Measurements from ENCODE around the gene NHS.
A peak's percentile ranks its signal among the peaks of the same experiment; 100 is the strongest.
"Not testable (repeated sequence)": the region's sequence is repeated elsewhere in the genome, so short reads cannot be mapped to it uniquely, and the experiment has no call there.

NHS gene

DNA sequence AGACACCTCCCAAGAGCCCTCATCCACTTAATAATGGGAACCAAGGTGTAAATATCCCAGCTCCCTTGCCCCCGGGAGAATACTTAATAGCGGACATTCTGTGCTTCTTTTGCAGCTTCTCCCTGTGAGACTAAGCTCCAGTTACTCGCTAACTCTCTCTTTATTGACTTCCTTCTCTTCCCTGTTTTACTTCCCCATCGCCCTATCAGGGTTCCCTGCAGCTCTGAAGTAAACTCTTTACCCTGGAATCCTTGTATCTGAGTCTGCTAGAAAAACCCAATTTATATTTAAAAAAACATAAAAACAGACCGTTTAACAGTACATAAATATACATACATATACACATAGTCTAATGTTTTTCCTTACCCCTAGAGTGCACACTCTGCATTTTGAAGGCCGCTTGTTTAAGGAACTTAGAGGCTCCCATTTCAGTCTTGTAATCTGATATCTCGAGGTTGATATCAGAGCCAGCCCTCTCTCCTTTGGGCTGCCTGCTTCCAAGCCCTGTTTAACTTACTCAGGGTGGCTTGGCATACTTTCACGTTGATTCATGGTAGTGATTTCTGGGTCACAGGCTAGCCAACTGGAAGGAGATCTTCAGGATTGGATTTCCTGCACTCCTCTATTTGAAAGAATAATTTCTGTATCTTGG is 184.9 kb downstream of the NHS start:
- Mint-ChIP-seq H3K27me3 (no peaks in the 10 kb centered on the region), H3K27ac (no peak overlapping the region), H3K36me3 (no peaks in the 10 kb centered on the region)

DNA sequence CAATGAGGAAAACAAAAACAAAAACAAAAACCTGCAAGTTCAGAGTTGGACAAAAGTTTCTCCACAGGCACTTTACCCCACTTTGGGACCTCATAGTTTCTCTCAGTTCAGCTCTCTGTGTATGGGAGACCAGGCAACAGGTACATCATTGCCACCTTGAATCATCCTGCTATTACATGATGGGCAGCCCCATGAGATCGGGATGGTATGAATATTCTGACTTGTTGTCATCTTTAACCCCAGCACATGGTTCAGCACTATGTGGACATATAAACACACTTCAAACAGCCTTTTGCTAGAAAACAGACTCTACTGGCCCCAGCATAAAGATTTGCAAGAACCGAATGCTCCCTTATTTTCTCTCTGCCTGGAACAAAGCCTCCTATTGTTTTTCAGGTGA is 185.4 kb downstream of the NHS start:
- Mint-ChIP-seq H3K36me3 (no peaks in the 10 kb centered on the region), H3K4me1 (peaks cover 8% of the 10 kb centered on the region), H3K27me3 (no peaks in the 10 kb centered on the region), H3K9me3 (no peaks in the 10 kb centered on the region), H3K27ac (no peak overlapping the region), H3K4me3 (no peak overlapping the region)

More for the DNA sequence above, 184.9 kb downstream of the NHS start:
- H3K4me3 Mint-ChIP-seq = no peak overlapping the region
- peaks cover 8% of the 10 kb centered on the region for H3K4me1 Mint-ChIP-seq
- H3K9me3 Mint-ChIP-seq = no peaks in the 10 kb centered on the region

DNA sequence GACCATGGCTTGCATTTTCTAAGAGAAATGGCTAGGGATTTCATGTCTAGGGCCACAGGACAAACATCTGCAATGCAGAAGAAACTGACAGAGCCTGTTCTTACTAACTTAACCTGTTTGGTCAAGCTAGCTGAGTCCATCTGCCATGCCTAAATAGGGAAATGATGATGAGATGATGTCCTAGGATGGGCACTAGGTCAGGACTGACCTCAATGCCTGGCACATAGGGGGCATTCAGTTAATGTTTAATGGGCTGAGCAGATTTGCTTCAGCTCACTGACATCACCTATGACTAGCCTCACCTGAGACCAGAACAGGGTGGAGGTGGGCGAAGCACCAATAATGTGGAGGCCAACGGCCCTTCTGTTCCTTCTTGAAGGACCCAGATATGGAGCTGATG is 188.1 kb downstream of the NHS start:
- no peaks in the 10 kb centered on the region for H3K27me3 Mint-ChIP-seq
- H3K4me1 Mint-ChIP-seq = peaks cover 8% of the 10 kb centered on the region
- no peaks in the 10 kb centered on the region for H3K9me3 Mint-ChIP-seq
- no peak overlapping the region for H3K4me3 Mint-ChIP-seq
- H3K36me3 Mint-ChIP-seq = no peaks in the 10 kb centered on the region
- H3K27ac Mint-ChIP-seq = no peak overlapping the region

DNA sequence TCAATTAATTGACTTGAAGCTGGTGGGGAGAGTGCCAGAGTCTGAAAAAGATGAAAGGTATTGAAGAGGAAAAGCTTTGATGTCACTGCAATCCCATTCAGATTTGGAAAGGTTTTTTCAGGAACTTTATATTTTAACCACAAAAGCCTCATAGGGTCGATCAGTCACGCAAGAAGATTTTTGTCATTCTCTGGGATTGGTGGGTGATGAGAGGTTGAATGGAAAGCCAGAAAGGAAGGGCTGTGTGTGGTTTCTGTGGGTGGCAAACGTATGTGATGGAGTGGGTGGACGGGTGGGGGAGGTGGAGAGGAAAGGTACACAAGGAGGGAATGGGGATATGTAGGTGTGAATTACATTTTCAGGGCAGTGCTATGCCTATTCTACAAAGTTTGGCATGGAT is 188.5 kb downstream of the NHS start:
- Mint-ChIP-seq H3K4me3 (no peak overlapping the region), H3K27ac (peak overlapping the region; percentile 17), H3K9me3 (no peaks in the 10 kb centered on the region), H3K4me1 (peaks cover 8% of the 10 kb centered on the region), H3K36me3 (no peaks in the 10 kb centered on the region), H3K27me3 (no peaks in the 10 kb centered on the region)

DNA sequence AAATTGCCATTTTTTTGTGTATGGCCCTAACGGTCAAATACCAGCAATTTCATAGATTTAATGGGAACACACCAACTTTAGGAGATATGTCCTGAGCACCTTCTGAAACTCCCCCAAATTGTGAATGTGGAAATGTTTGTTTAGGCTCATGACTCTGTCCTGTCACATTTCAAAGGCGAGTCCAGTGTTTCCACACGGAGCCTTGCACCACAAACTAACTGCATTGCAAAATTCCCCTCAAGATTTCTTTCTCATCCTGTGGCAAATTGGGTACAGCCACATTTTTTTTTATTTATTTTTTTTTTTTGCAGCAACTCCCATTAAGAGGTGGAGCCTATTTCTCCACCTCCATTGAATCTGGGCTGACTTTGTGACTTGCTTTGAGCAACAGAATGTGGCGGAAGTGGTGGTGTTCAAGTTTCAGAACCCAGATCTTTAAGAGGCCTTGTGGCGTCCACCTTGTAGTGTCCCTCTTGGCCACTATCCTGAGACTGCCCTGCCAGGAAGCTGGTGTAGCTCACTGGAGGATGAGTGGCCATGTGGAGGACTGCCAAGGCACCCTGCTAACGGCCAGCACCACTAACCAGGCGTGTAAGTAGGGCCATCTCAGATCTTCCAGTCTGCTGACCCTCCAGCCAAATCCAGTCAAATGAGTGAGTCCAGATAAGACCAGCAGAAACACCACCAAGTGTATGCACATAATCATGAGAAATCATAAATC is 189.8 kb downstream of the NHS start:
- Mint-ChIP-seq H3K27ac (no peak overlapping the region), H3K4me1 (peaks cover 8% of the 10 kb centered on the region), H3K4me3 (no peak overlapping the region), H3K36me3 (no peaks in the 10 kb centered on the region), H3K9me3 (no peaks in the 10 kb centered on the region), H3K27me3 (no peaks in the 10 kb centered on the region)

DNA sequence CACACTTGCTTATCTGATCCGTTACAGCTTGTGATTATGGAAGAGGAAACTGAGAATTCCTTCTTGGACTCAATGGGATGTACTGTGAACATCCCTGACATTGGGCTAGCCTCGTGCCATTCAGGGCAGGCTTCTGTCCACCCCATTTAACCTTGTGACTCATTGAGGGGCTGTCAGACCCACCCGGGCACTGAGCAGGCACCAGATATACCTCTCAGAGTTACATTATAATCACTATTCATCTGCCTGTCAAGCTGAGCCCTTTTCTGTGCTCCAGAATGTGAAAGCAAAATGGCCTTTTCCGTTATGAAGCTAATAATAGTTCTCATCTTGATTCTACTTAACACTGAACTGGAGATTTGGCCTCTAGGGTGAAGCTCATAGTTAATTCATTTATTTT is 191.7 kb downstream of the NHS start:
- H3K4me3 Mint-ChIP-seq = no peak overlapping the region
- no peaks in the 10 kb centered on the region for H3K27me3 Mint-ChIP-seq
- no peaks in the 10 kb centered on the region for H3K9me3 Mint-ChIP-seq
- peaks cover 8% of the 10 kb centered on the region for H3K4me1 Mint-ChIP-seq
- no peak overlapping the region for H3K27ac Mint-ChIP-seq
- no peaks in the 10 kb centered on the region for H3K36me3 Mint-ChIP-seq

DNA sequence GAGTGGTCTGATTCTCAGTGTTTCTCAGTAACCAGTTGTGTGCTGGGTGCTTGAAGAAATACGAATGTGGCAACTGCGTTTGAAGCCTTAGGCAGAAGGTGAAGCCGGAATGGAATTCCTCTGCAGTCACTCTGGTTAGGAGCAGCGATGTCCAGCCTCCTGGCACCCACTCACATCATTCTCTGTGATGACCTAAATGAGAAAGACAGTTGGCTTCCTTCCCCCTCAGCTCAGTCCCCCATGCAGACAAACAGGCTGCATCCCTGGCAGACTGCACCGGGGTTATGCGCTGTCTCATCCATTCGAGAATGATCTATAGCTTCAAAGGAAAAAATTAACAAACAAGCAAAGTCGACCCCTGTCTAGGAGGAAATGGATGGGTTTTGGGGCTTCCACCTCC is 192.2 kb downstream of the NHS start:
- peaks cover 8% of the 10 kb centered on the region for H3K4me1 Mint-ChIP-seq
- no peak overlapping the region for H3K4me3 Mint-ChIP-seq
- peaks cover 2% of the 10 kb centered on the region for H3K27me3 Mint-ChIP-seq
- H3K27ac Mint-ChIP-seq = no peak overlapping the region
- no peaks in the 10 kb centered on the region for H3K9me3 Mint-ChIP-seq
- H3K36me3 Mint-ChIP-seq = no peaks in the 10 kb centered on the region

DNA sequence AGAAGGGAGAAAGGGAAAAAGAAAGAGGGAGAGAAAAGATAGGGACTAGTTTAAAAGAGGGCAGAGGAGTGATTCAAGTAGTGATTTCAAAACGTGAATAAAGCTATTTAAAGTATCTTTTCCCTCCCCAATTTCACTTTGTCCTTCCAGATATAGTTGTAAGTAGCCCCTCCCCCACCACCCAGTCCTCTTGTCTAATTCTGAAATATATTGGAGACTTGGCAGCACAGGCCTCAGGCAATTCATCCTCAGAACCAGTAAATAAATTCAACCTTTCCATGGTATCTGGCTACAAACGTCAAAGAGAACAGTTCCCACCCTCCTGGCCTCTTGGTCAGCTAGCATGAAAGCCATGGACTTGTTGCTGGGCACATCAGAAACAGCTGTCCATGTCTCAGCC is 192.8 kb downstream of the NHS start:
- Mint-ChIP-seq H3K4me3 (no peak overlapping the region), H3K27me3 (peaks cover 2% of the 10 kb centered on the region), H3K4me1 (peaks cover 8% of the 10 kb centered on the region), H3K9me3 (no peaks in the 10 kb centered on the region), H3K27ac (no peak overlapping the region), H3K36me3 (no peaks in the 10 kb centered on the region)

DNA sequence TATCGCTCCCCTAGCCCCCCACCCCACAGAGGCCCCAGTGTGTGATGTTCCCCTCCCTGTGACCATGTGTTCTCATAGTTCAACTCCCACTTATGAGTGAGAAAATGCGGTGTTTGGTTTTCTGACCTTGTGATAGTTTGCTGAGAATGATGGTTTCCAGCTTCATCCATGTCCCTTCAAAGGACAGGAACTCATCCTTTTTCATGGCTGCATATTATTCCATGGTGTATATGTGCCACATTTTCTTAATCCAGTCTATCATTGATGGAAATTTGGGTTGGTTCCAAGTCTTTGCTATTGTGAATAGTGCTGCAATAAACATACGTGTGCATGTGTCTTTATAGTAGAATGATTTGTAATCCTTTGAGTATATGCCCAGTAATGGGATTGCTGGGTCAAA is 193.8 kb downstream of the NHS start:
- H3K36me3 Mint-ChIP-seq, H3K27me3 Mint-ChIP-seq, H3K27ac Mint-ChIP-seq, H3K4me3 Mint-ChIP-seq, H3K4me1 Mint-ChIP-seq, H3K9me3 Mint-ChIP-seq: not testable (repeated sequence)

DNA sequence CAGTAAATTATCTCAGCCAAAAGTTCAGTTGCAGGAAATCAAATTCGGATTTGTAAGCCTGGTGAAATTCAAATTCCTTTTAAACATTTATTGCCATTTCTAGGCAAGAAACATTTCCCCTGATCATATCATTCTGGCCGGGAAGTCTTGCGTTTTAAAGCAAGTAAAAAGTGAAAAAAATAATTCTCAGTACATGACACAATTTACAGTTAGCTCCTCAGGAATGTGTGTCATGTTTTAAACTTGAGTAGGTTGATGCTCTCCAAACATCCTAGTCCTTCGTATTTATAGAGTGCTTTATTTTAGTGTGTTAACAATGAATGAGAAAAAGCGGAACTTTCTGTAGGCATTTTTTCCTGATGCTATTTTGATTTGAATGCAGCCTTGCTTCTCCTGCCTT is 204.0 kb downstream of the NHS start:
- no peaks in the 10 kb centered on the region for H3K36me3 Mint-ChIP-seq
- no peak overlapping the region for H3K4me3 Mint-ChIP-seq
- no peaks in the 10 kb centered on the region for H3K4me1 Mint-ChIP-seq

DNA sequence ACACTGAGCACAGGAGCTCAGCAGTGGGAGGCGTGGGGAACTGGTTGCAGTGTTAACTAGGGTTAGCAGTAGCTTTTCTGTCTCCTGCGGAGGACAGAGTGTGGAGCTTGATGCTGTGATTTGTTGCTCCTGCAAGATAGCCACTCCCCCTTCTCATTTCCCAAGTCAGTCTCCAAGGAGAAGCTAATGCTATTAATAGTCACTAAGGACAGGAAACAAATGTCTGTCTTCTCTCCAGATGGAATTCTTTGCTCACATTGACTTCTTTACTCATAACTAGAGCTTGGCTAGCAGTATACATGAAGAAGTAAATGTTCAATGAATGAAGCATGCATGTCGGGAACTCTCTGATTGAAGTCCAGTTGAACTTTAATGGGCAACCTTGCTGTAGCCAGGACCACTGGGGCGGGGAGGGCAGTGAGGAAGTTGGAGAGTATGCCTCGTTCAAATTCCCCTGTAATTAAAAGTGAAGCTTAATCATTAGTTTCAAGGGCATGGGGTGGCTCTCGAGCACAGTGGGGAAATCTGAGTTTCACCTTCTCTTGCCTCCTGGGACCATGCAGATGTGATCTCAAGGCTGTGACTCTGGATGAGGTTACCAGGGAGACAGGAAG is 205.6 kb downstream of the NHS start:
- Mint-ChIP-seq H3K4me3 (no peak overlapping the region), H3K36me3 (no peaks in the 10 kb centered on the region), H3K9me3 (no peaks in the 10 kb centered on the region), H3K27me3 (peaks cover 5% of the 10 kb centered on the region), H3K27ac (no peak overlapping the region), H3K4me1 (no peaks in the 10 kb centered on the region)

More for the DNA sequence above, 204.0 kb downstream of the NHS start:
- no peak overlapping the region for H3K27ac Mint-ChIP-seq
- H3K27me3 Mint-ChIP-seq = peaks cover 5% of the 10 kb centered on the region
- H3K9me3 Mint-ChIP-seq = no peaks in the 10 kb centered on the region

DNA sequence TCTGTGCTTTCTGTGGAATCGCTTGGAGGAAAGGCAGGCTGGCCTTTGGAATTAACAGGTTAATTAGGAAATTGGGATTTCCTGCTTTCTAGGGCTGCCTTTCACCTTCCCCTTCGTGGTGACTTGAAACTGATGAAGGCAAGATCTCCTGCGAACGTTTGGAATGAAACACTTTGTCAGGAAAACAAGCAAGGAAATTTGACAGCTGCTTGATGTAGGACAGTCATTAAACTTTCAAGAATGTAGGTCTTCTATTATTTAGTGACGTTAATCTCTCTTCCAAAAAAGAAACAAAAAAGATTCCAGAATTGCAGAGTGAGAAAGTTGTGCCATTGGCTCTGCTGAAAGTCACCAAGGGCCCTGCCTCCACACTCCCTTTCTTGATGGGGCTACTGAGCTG is 206.6 kb downstream of the NHS start:
- H3K4me3 Mint-ChIP-seq = no peak overlapping the region
- no peak overlapping the region for H3K27ac Mint-ChIP-seq
- no peaks in the 10 kb centered on the region for H3K36me3 Mint-ChIP-seq
- H3K4me1 Mint-ChIP-seq = no peaks in the 10 kb centered on the region
- H3K27me3 Mint-ChIP-seq = peaks cover 5% of the 10 kb centered on the region
- H3K9me3 Mint-ChIP-seq = no peaks in the 10 kb centered on the region

DNA sequence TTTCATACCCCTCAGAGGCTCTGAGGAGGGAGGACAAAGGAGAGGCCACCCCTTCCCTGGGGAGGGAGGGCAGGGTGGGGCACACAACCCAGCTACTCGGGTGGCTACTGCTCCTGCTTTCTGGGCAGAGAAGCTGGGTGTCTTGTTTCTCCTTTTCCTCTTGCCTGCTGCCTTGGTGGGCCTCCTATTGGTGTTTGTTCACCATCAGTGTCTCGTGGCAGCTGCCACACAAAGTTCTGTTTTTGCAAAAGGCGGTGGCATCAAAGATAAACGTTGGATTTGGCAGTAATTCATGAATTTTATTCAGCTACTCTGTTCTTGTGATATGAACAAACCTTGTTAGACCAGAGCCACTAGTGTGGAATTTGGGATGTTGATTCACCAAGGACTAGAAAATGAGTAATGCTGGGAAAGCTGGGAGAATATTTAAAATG is 209.3 kb downstream of the NHS start:
- Mint-ChIP-seq H3K4me1 (no peaks in the 10 kb centered on the region), H3K9me3 (no peaks in the 10 kb centered on the region), H3K4me3 (no peak overlapping the region), H3K27me3 (peaks cover 3% of the 10 kb centered on the region), H3K36me3 (no peaks in the 10 kb centered on the region), H3K27ac (no peak overlapping the region)

DNA sequence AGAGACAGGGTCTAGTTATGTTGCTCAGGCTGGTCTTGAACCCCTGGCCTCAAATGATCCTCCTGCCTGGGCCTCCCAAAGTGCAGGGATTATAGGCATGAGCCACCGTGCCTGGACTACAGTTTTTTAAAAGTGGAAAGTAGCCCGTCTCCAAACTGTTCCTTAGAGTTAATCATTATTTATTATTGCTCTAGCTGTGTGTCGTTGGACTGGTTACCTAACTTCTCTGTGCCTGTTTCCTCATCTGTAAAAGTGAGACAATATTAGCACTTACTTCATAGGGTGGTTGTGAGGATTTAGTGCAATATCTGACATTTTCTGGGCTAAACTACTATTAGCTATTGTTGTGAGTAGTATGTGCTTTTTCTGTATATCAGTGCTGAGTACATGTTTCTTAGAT is 210.0 kb downstream of the NHS start:
- H3K27me3 Mint-ChIP-seq = peaks cover 4% of the 10 kb centered on the region
- H3K9me3 Mint-ChIP-seq = no peaks in the 10 kb centered on the region
- H3K4me3 Mint-ChIP-seq = no peak overlapping the region
- no peaks in the 10 kb centered on the region for H3K4me1 Mint-ChIP-seq
- no peak overlapping the region for H3K27ac Mint-ChIP-seq
- H3K36me3 Mint-ChIP-seq = no peaks in the 10 kb centered on the region

DNA sequence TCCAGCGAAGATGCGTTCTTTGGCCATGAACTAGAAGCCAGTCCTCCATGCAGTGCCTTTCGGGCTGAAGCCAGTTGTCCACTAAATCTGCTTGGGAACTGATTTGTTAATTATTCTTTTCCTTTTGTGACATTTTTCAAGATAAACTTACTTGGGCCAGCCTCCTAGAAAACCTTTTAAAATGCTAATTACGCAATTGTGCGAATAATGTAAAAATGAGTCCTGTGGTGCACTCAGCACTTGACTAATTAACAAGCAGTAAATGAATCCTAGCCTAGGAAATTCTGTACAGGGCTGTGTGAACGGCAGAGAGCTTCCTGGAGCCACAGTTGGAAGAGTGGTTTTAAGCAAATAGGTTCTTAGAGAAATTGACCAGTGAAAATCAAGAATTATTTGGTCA is 212.4 kb downstream of the NHS start:
- peaks cover 13% of the 10 kb centered on the region for H3K4me1 Mint-ChIP-seq
- peaks cover 4% of the 10 kb centered on the region for H3K27me3 Mint-ChIP-seq
- H3K4me3 Mint-ChIP-seq = no peak overlapping the region
- no peaks in the 10 kb centered on the region for H3K36me3 Mint-ChIP-seq
- H3K27ac Mint-ChIP-seq = no peak overlapping the region
- no peaks in the 10 kb centered on the region for H3K9me3 Mint-ChIP-seq

DNA sequence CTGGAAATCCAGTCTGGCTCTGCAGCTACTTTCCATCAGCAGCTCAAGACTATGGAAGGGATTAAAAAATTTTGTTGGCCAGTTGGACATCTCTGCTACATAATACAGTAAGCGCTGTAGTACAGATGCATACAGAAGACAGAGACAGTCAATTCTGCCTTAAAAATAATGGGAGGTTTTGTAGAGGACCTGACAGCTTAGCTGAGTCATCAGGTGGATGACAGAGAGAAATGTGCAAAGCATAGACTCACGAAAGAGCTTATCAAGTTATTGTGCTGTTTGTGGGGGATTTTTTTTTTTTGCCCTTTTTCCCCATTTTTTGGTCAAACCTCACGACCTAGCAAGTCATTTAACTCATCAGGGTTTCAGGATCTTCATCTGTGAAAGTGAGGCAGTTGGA is 213.3 kb downstream of the NHS start:
- Mint-ChIP-seq H3K9me3 (no peaks in the 10 kb centered on the region), H3K27ac (no peak overlapping the region), H3K4me3 (no peak overlapping the region), H3K27me3 (peaks cover 4% of the 10 kb centered on the region), H3K4me1 (peaks cover 13% of the 10 kb centered on the region), H3K36me3 (no peaks in the 10 kb centered on the region)
